ENCODE results near the gene NAV2.

NAV2 gene

GRCh38 chr11:19933801-19934488, 221.3 kb downstream of the NAV2 start:
- DNase-seq (ENCODE audit: low read depth): no peak
- no peak overlapping the region for H3K4me3 ChIP-seq (ENCODE audit: low read depth, low read length)
- in situ Hi-C loops (cut with HindIII; ENCODE audit: low sequenced_read_pairs): no loop called here
- TF ChIP-seq CTCF (IDR thresholded peaks at IDR 0.05; ENCODE audit: low read depth, low read length, missing control alignments): no peak

DNA sequence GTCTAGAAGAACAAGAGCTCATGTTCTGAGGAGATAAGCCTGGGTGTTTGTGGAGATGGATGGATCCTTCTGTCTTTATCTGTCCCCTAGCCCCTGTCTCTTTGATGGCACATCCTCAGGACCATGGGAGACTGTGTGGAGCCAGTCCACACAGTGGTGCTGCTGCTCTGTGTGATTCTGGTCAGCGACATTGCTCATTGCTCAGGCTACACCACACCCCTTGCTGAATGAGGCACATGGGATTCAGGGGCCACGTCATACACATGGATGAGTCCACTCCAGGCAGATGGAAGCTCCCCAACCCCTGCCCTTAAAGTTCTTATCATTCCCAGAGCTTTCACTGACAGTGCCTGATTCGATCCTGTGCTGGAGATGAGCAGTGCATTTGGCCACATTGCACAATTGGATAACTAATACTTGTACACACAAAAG, 222.2 kb downstream of the NAV2 start:
- no peak for TF ChIP-seq CTCF (IDR thresholded peaks at IDR 0.05; ENCODE audit: low read depth, low read length, missing control alignments)
- no peak for DNase-seq (ENCODE audit: low read depth)
- H3K4me3 ChIP-seq (ENCODE audit: low read depth, low read length): no peak overlapping the region
- in situ Hi-C loops (cut with HindIII; ENCODE audit: low sequenced_read_pairs): loop anchor here (5.0 kb wide), 1 partner anchor 412 kb away; no protein-coding TSS in a partner anchor

- H3K4me3 ChIP-seq (ENCODE audit: low read depth, low read length): no peak overlapping the region
- peak; percentile 70 for DNase-seq (ENCODE audit: low read depth)
- TF ChIP-seq CTCF (IDR thresholded peaks at IDR 0.05; ENCODE audit: low read depth, low read length, missing control alignments): no peak
- in situ Hi-C loops (cut with HindIII; ENCODE audit: low sequenced_read_pairs): loop anchor here (5.0 kb wide), 1 partner anchor 412 kb away; no protein-coding TSS in a partner anchor
These were observed 222.9 kb downstream of the NAV2 start for GRCh38 chr11:19935507-19935906.

DNA sequence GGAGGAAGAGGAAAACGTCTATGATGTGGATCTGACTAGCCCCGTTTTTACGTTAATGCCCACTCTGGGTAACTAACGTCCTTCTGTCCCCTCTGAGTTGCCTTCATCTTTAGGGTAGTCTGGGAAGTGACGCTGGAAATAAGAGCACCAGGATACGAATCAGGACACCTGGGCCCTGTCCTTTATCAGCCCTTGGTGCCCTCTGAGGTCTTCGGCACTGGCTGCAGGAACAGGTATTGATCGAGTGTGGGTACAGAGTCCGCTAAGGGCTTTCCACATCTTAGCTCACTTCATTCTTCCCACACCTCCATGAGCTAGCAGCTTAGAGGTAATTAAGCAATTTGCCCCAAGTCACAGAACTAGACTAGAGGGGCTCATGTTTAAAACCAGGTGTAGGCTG, 223.8 kb downstream of the NAV2 start:
- H3K4me3 ChIP-seq (ENCODE audit: low read depth, low read length): no peak overlapping the region
- DNase-seq (ENCODE audit: low read depth): no peak
- no peak for TF ChIP-seq CTCF (IDR thresholded peaks at IDR 0.05; ENCODE audit: low read depth, low read length, missing control alignments)
- in situ Hi-C loops (cut with HindIII; ENCODE audit: low sequenced_read_pairs): loop anchor here (5.0 kb wide), 1 partner anchor 411 kb away; no protein-coding TSS in a partner anchor

DNA sequence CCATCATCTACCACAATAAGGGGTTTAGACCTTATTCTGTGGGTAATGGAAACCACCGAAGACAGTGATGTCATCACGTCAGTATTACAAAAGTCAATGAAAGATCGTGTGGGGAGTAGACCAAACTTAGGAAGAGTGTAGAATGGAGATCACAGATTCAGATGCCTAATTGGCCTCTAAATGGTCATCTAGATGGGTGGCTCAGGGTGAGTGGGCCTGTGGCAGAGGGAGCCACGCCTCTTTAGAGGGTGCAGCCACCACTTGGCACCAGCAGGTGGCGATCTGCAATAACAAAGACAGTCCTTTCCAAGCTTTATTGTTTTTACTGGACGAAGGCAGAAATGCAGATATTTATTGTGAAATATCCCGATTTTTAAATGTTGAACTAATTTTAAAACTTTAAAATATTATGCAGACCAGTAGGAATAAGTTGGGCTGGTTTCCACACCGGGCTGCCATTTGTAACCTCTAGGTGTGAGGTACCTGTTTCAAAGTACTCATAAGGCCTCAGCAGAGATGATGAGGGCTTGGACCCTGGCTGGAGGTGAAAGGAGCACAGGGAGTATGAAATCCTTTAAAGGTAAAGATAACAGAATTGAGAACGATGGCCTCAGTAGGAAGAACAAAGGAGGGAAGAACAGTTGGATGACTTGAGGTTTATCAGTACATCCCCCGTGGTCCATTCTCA, 225.7 kb downstream of the NAV2 start:
- in situ Hi-C loops (cut with HindIII; ENCODE audit: low sequenced_read_pairs): loop anchor here (5.0 kb wide), 1 partner anchor 409 kb away; no protein-coding TSS in a partner anchor
- peak; percentile 83 for TF ChIP-seq CTCF (IDR thresholded peaks at IDR 0.05; ENCODE audit: low read depth, low read length, missing control alignments)
- DNase-seq (ENCODE audit: low read depth): no peak
- H3K4me3 ChIP-seq (ENCODE audit: low read depth, low read length): no peak overlapping the region

DNA sequence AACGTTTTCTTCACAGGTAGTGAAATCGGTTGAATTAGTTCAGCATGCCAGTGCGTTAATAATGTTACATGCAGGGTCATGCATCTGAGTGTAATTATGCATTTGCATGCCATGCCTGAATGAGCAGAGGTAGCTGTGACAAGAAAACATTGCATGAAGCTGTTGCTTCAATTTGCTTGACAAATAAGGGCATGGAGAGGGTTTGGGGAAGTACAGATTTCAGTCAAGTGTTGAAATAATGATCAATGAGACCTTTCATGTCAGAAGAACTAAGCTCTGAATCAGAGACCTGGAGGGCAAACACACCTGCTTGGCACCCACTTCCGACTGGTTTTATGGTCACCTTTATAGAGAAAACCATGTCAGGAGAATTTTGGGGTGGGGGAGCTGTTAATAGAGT, 226.2 kb downstream of the NAV2 start:
- in situ Hi-C loops (cut with HindIII; ENCODE audit: low sequenced_read_pairs): loop anchor here (5.0 kb wide), 1 partner anchor 408 kb away; no protein-coding TSS in a partner anchor
- TF ChIP-seq CTCF (IDR thresholded peaks at IDR 0.05; ENCODE audit: low read depth, low read length, missing control alignments): no peak
- DNase-seq (ENCODE audit: low read depth): no peak
- H3K4me3 ChIP-seq (ENCODE audit: low read depth, low read length): no peak overlapping the region

Measured in astrocyte of the cerebellum (primary cell).